Choroid plexus epithelial cell (primary cell): Measurements from ENCODE around the gene POLE.

Experiments used
- DNase-seq: peaks from one replicate; pipeline ENCODE4 v3.0.0-alpha.2; 2010; ENCODE audit warnings: low read depth
- H3K4me3 ChIP-seq: 2 replicates; pipeline ENCODE4 v1.5.1; 2011; ENCODE audit warnings: low read depth, mild to moderate bottlenecking, control low read depth, low read length, moderate library complexity
- CTCF ChIP-seq: conservative IDR thresholded peaks from 2 replicates; pipeline ENCODE4 v1.5.1; 2011; ENCODE audit warnings: low read depth, mild to moderate bottlenecking, control low read depth, inconsistent platforms, low read length, moderate library complexity

POLE gene

DNA sequence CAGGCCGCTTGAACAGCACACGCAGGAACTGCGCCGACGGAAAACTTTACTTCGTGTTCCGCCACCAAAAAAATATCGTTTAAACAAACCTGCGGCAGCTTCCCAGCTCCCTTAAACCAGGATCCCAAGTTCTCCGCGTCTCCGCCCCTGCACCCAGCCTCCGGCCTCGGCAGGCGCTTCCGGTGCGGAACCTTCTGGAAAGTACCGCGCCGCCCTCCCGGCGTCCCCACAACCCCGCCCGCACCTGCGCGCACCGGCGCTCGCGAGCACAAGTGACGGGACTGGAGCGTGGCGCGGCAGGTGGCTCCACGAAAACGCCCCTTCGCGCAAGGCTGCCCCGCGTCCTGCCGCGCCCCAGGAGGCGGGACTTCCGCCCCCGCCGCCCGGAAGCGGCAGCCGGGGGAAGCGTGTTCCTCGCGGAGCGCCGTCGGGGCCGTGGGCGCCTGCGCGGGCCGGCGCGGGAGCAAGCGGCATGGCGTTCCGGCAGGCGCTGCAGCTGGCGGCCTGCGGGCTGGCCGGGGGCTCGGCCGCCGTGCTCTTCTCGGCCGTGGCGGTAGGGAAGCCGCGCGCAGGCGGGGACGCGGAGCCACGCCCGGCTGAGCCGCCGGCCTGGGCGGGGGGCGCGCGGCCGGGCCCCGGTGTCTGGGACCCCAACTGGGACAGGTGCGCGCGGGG lies 23.4 kb upstream of the POLE start, which contains the start of gene PGAM5:
Gene PGAM5, plus strand, starts transcription at position 438 of the 675 bp plus-strand sequence. Its CDS starts 35 bp downstream, at position 473.
- DNase-seq = peak; percentile 81
- TF ChIP-seq CTCF = no peak
- peak within 1 kb of the TSS; percentile 87 for H3K4me3 ChIP-seq

DNA sequence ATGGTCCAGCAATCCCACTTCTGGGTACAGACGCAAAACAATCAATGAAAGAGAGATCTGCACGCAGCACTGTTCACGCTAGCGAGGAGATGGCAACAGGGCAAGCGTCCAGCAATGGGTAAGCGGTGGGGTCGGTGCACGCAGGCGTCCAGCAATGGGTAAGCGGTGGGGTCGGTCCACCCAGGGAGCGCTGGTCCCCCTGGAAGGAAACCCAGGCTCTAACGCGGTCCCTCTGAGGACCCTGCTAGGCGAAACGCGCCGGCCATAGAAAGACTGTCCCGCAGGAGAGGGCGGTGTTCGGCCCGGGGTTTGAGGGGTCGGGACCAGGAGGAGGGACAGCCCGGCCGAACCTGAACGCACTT lies 22.9 kb upstream of the POLE start:
- H3K4me3 ChIP-seq = peak overlapping the region; percentile 87
- TF ChIP-seq CTCF = no peak
- no peak for DNase-seq

- H3K4me3 ChIP-seq = no peak overlapping the region
- no peak for DNase-seq
- no peak for TF ChIP-seq CTCF
These were observed 21.0 kb upstream of the POLE start for GRCh38 chr12:132708150-132708549.

DNA sequence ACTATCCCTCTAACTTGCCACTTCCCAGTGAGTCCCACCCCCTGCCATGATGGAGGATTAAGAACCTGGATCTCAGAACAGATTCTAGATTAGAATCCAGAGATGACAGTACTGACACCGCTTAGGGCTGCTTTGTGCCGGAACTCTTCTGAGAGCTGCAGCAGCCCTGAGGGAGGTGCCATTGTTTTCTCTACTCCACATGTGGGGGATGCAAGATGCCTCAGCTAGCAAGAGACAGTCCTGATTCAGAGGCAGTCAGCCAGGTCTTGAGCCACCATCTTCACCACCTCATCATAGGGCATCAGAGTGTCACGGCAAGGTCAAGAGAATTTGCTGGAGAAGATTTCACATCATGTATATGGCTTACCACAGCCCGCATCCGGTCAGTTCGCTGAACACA lies 20.1 kb upstream of the POLE start:
- H3K4me3 ChIP-seq = no peak overlapping the region
- DNase-seq = no peak
- TF ChIP-seq CTCF = no peak

DNA sequence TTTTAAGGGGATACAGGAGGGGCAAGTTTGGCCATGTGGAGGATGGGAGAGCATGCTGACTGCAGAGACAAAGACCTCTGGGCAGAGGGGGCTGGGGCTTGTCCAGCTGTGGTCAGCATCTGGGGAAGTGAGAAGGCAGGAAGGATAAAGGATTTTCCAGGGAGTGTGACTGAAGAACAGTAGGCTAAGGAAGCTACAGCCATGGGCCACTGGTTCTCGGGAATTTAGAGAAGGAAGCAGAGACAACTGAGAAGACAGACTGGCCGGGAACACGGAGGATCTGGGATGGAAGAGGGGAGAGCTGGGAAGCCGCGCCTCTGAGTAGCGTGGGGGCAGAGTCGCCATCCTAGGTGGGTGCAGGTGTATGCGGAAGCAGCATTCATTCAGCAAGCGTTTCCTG lies 16.5 kb upstream of the POLE start:
- H3K4me3 ChIP-seq = no peak overlapping the region
- DNase-seq = no peak
- no peak for TF ChIP-seq CTCF

- DNase-seq = no peak
- peak; percentile 10 for TF ChIP-seq CTCF
- no peak overlapping the region for H3K4me3 ChIP-seq
These were observed 15.5 kb upstream of the POLE start for GRCh38 chr12:132702640-132703039.

- TF ChIP-seq CTCF = no peak
- H3K4me3 ChIP-seq = no peak overlapping the region
- peak; percentile 67 for DNase-seq
These were observed 13.2 kb upstream of the POLE start for GRCh38 chr12:132700212-132700822.
